NCI-H2196 treated with DMSO at 0.1 percent for 48 hours (cell line): ENCODE data around the gene UPK3BL1.
"Not testable (repeated sequence)": the region's sequence is repeated elsewhere in the genome, so short reads cannot be mapped to it uniquely, and the experiment has no call there.

Source experiments
- DNase-seq: peaks from one replicate; lab custom pipeline; 2025; ENCODE audit not compliant: unreplicated experiment; lab: John Stamatoyannopoulos, UW

UPK3BL1 gene

GRCh38 chr7:102589857-102590256 is 52.7 kb downstream of the UPK3BL1 start:
- not testable (repeated sequence) for DNase-seq
